ENCODE measurements around the gene ZNF625. TPM values are rescaled to one million over a fixed set of nuclear protein-coding genes. Genes with fewer than 3 reads are reported as not detected.
A peak's percentile ranks its signal among the peaks of the same experiment; 100 is the strongest.

ZNF625 gene
- total RNA-seq, result 8.5 TPM
- long read RNA-seq, result 0 reads

DNA sequence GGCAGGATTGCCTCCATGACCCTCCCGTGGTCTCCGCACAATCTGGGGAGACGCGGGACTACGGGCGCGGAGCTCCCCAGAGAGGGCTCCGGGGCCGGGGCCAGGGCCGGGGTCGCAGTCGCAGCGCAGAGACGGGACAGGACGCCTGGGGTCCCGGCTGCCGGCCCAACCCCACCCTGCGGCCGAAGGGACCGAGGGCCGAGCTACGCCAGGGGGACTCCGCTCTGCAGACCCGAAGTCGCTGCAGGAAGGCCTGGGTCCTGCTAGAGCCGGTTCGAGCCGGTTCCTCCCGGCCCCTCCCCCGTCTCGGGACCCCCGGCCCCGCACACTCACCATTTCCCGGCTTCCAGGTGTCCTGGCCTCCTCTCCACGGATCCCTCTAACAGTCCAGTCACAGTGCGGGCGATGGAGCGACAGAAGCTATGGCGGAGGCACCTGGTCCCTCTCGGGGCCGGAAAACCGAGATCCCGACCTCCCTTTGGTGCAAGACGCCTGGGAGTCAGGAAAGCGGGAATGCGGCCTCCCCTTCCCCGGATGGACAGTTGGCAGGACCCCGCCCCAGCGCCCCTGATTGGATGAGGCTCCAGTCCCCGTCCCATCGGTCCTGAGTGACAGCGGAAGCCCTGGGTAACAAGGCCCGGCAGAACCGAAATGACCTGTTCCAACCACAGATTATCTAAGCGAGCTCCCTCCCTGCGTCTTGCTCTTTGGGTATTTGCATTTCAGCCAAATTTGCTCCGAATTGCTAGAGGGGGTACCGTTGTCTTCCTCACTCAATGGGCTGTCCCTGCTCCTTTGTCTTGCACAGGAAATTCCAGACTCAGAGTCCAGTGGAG is at the start of gene ZNF625:
Gene ZNF625 (minus strand): TSS at position 512 of the 836 bp plus-strand sequence. CDS start 176 bp downstream, at position 336.
- Histone ChIP-seq H3K27me3 (no peaks in the 10 kb centered on the region), H3K4me1 (peaks cover 10% of the 10 kb centered on the region), H3K4me3 (peak within 1 kb of the TSS; percentile 78), H3K27ac (peak within 1 kb of the TSS; percentile 83), H3K36me3 (peaks cover 5% of the 10 kb centered on the region), H3K9me3 (no peaks in the 10 kb centered on the region)
- ATAC-seq (peak; percentile 99), DNase-seq (peak; percentile 93)
- TF ChIP-seq, protein P1, sequence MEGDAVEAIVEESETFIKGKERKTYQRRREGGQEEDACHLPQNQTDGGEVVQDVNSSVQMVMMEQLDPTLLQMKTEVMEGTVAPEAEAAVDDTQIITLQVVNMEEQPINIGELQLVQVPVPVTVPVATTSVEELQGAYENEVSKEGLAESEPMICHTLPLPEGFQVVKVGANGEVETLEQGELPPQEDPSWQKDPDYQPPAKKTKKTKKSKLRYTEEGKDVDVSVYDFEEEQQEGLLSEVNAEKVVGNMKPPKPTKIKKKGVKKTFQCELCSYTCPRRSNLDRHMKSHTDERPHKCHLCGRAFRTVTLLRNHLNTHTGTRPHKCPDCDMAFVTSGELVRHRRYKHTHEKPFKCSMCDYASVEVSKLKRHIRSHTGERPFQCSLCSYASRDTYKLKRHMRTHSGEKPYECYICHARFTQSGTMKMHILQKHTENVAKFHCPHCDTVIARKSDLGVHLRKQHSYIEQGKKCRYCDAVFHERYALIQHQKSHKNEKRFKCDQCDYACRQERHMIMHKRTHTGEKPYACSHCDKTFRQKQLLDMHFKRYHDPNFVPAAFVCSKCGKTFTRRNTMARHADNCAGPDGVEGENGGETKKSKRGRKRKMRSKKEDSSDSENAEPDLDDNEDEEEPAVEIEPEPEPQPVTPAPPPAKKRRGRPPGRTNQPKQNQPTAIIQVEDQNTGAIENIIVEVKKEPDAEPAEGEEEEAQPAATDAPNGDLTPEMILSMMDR (IDR thresholded peaks at IDR 0.05), result no peak
- intact Hi-C loops (cut with DNase I), result no loop called here

DNA sequence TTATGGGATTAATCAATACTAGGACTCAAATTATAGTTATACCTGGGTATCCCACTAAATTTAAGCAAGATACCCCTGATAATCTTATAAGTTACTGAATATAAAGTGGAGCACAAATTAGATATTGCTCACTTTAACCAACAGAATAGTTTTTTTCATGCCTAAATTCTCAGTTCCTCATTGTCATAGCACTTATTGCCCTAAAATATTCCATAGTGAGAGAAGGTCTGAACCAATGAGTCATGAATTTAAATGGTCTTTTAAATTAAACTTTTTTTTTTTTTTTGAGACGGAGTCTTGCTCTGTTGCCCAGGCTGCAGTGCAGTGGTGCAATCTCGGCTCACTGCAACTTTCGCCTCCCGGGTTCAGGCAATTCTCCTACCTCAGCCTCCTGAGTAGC is 48.8 kb upstream of the ZNF625 start:
- no peaks in the 10 kb centered on the region for H3K27me3 ChIP-seq
- TF ChIP-seq, protein P1 (IDR thresholded peaks at IDR 0.05), result no peak
- no peak overlapping the region for H3K27ac ChIP-seq
- H3K4me3 ChIP-seq, result no peak overlapping the region
- ATAC-seq (no peak), DNase-seq (no peak)
- no peaks in the 10 kb centered on the region for H3K4me1 ChIP-seq
- H3K9me3 ChIP-seq, result peaks cover 20% of the 10 kb centered on the region
- H3K36me3 ChIP-seq, result no peaks in the 10 kb centered on the region
- intact Hi-C loops (cut with DNase I), result no loop called here

DNA sequence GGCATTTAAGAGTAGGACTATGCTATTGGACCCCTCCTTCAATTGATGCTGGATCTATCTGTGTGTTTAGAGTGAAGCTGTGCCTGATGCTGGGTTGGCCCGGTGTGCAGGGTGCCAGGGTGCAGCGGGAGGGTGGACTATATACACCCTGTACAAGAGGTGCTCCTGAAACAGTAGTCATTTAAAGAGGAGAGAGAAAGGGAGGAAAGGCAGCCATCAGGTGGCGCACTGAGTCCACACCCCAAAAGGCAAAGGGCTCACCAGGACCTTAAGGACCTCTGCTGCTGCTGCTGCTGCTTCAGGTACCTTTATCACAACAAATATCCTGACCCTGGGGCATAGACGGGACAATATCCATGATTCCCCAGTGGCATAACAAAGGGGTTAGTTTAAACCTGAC is 45.7 kb upstream of the ZNF625 start:
- Histone ChIP-seq H3K27me3 (no peaks in the 10 kb centered on the region), H3K4me3 (no peak overlapping the region), H3K9me3 (peaks cover 14% of the 10 kb centered on the region), H3K27ac (no peak overlapping the region), H3K4me1 (no peaks in the 10 kb centered on the region), H3K36me3 (no peaks in the 10 kb centered on the region)
- TF ChIP-seq, protein P1 (IDR thresholded peaks at IDR 0.05), result peak; percentile 34
- ATAC-seq, result peak; percentile 86
- peak; percentile 66 for DNase-seq
- intact Hi-C loops (cut with DNase I), result no loop called here

DNA sequence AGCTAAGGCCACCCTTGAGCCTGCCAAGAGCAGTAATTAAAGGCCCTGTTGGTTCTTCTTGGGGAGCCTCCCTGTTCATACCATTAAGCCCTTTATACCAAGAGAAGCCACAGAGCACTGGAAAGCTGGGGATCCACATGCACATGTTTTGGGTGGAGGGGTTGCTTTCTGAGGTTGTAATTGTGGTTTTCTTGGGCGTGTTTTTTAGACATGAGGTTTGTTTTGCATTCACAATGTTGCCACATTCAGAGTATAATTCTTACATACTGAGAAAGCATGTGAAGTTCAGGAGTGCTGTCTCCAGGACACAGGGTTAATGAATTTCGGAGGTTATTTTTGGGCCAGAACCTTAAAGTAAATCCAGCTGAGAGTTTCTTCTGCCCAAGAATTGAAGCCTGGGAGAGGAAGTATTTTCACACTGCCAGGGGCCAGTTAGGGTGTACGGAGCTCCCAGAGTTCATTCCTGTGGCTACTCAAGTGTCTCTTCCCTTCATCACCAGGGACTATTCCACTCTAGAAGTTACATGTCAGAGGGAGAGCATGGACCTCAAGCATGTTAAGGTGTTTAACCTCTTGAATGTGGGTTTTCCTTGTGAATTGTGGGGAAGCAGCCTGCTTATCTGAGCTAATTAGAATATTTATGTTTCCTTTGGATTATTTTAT is 43.4 kb upstream of the ZNF625 start:
- Histone ChIP-seq H3K27me3 (no peaks in the 10 kb centered on the region), H3K9me3 (peaks cover 14% of the 10 kb centered on the region), H3K27ac (no peak overlapping the region), H3K4me3 (no peak overlapping the region), H3K36me3 (no peaks in the 10 kb centered on the region), H3K4me1 (no peaks in the 10 kb centered on the region)
- TF ChIP-seq, protein P1 (IDR thresholded peaks at IDR 0.05), result no peak
- DNase-seq (no peak), ATAC-seq (peak; percentile 59)
- intact Hi-C loops (cut with DNase I), result no loop called here

DNA sequence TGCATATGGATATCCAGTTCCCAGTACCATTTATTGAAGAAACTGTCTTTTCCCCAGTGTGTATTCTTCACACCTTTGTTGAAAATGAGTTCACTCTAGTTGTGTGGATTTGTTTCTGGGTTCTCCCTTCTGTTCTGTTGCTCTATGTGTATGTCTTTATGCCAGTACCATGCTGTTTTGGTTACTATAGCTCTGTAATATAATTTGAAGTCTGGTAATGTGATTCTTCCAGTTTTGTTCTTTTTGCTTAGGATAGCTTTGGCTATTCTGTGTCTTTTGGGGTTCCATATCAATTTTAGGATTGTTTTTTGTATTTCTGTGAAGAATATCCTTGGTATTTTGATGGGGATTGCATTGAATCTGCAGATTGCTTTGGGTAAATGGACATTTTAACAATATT is 41.6 kb upstream of the ZNF625 start:
- H3K4me3 ChIP-seq, result no peak overlapping the region
- peaks cover 14% of the 10 kb centered on the region for H3K9me3 ChIP-seq
- ATAC-seq, result no peak
- TF ChIP-seq, protein P1 (IDR thresholded peaks at IDR 0.05), result no peak
- no peaks in the 10 kb centered on the region for H3K27me3 ChIP-seq
- no peaks in the 10 kb centered on the region for H3K4me1 ChIP-seq
- no peak for DNase-seq
- H3K36me3 ChIP-seq, result no peaks in the 10 kb centered on the region
- intact Hi-C loops (cut with DNase I), result no loop called here
- H3K27ac ChIP-seq, result no peak overlapping the region

All from upper lobe of right lung (tissue), 1 donor.